ENCODE results near the gene KLHL29. TPM values are rescaled to one million over a fixed set of nuclear protein-coding genes. Genes with fewer than 3 reads are reported as not detected.

The KLHL29 gene
- total RNA-seq, 2 donors from 2014 or later, result 2.0 to 2.9 TPM

GRCh38 chr2:23571527-23572282, 186.7 kb downstream of the KLHL29 start:
- intact Hi-C loops (cut with DNase I), result no loop called here
- no peak for DNase-seq
- H3K36me3 ChIP-seq, result no peaks in the 10 kb centered on the region
- H3K27ac ChIP-seq, result no peak overlapping the region
- H3K4me1 ChIP-seq, result no peaks in the 10 kb centered on the region
- H3K9ac ChIP-seq (ENCODE audit: low read depth in 2 of 2, low read length in 2 of 2), result no peak overlapping the region
- H3K4me3 ChIP-seq, result no peak overlapping the region
- no peaks in the 10 kb centered on the region for H3K27me3 ChIP-seq
- no peak for TF ChIP-seq CTCF (IDR thresholded peaks at IDR 0.05)
- H3K9me3 ChIP-seq, result no peaks in the 10 kb centered on the region

GRCh38 chr2:23574919-23575654, 190.1 kb downstream of the KLHL29 start:
- H3K4me1 ChIP-seq, result no peaks in the 10 kb centered on the region
- no peak for TF ChIP-seq CTCF (IDR thresholded peaks at IDR 0.05)
- H3K27ac ChIP-seq, result no peak overlapping the region
- no peaks in the 10 kb centered on the region for H3K27me3 ChIP-seq
- H3K36me3 ChIP-seq, result no peaks in the 10 kb centered on the region
- DNase-seq, result no peak
- intact Hi-C loops (cut with DNase I), result no loop called here
- H3K4me3 ChIP-seq, result no peak overlapping the region
- H3K9ac ChIP-seq (ENCODE audit: low read depth in 2 of 2, low read length in 2 of 2), result no peak overlapping the region
- no peaks in the 10 kb centered on the region for H3K9me3 ChIP-seq

GRCh38 chr2:23578964-23579671, 194.1 kb downstream of the KLHL29 start:
- Histone ChIP-seq H3K9me3 (no peaks in the 10 kb centered on the region), H3K36me3 (no peaks in the 10 kb centered on the region), H3K27me3 (no peaks in the 10 kb centered on the region), H3K27ac (no peak overlapping the region), H3K4me1 (no peaks in the 10 kb centered on the region), H3K4me3 (no peak overlapping the region), H3K9ac (ENCODE audit: low read depth in 2 of 2, low read length in 2 of 2) (no peak overlapping the region)
- intact Hi-C loops (cut with DNase I), result no loop called here
- no peak for TF ChIP-seq CTCF (IDR thresholded peaks at IDR 0.05)
- DNase-seq, result no peak

- H3K4me1 ChIP-seq, result no peaks in the 10 kb centered on the region
- no peak for TF ChIP-seq CTCF (IDR thresholded peaks at IDR 0.05)
- H3K27me3 ChIP-seq, result no peaks in the 10 kb centered on the region
- H3K9me3 ChIP-seq, result no peaks in the 10 kb centered on the region
- intact Hi-C loops (cut with DNase I), result no loop called here
- H3K9ac ChIP-seq (ENCODE audit: low read depth in 2 of 2, low read length in 2 of 2), result no peak overlapping the region
- no peak overlapping the region for H3K27ac ChIP-seq
- DNase-seq, result no peak
- no peak overlapping the region for H3K4me3 ChIP-seq
- no peaks in the 10 kb centered on the region for H3K36me3 ChIP-seq
These were observed 194.7 kb downstream of the KLHL29 start for GRCh38 chr2:23579674-23580073.

- DNase-seq, result no peak
- H3K27me3 ChIP-seq, result no peaks in the 10 kb centered on the region
- no peak overlapping the region for H3K27ac ChIP-seq
These were observed 198.5 kb downstream of the KLHL29 start for GRCh38 chr2:23583467-23583866.

More at GRCh38 chr2:23583467-23583866, 198.5 kb downstream of the KLHL29 start:
- no peak overlapping the region for H3K4me3 ChIP-seq
- no peak for TF ChIP-seq CTCF (IDR thresholded peaks at IDR 0.05)
- no peaks in the 10 kb centered on the region for H3K9me3 ChIP-seq
- no peak overlapping the region for H3K9ac ChIP-seq (ENCODE audit: low read depth in 2 of 2, low read length in 2 of 2)
- intact Hi-C loops (cut with DNase I), result no loop called here
- H3K4me1 ChIP-seq, result no peaks in the 10 kb centered on the region
- no peaks in the 10 kb centered on the region for H3K36me3 ChIP-seq

Data from colonic mucosa (tissue), 4 donors.